ENCODE data around the gene PKDREJ. TPM values are rescaled to one million over a fixed set of nuclear protein-coding genes. Genes with fewer than 3 reads are reported as not detected.

PKDREJ gene
- total and polyA plus RNA-seq, 11 donors, result 0.03 to 0.16 (median 0.08) TPM; not detected in 2

DNA sequence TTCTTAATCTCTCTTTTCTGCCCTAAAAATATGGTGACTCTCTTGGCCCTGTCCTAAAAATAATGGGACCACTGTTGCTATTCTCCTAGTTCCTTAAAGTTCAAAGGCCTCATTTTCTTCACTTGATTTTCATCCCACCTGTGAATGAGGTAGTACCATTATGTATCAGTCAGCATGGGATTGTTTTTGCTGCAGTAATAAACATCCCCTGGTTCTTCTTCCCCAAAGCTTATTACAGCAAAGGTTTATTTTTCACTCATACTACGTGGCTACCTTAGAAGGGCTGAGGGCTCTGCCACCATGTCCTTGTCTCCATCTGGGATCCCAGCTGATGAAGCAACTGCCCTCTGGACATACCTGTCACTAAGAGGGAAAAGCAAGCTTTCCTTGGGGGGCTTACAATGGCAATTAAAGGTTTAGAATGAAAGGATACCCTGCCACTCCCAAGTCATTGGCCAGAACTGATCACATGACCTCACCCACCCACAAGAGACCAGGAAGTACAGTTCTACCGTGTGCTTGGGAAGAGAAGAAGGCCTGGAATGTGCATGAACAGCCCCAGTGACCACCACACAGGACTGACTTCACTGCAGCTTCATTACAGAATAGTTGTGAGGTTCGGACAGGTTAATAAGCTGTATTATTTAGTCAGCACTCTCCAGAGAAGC, 12.4 kb upstream of the PKDREJ start:
- Histone ChIP-seq H3K4me3 (no peak overlapping the region), H3K9me3 (no peaks in the 10 kb centered on the region), H3K4me1 (peaks cover 0 to 24% (median 8%) of the 10 kb centered on the region in 12 donors), H3K27ac (no peak overlapping the region), H3K27me3 (no peaks in the 10 kb centered on the region), H3K36me3 (peaks cover 0 to 98% (median 83%) of the 10 kb centered on the region in 9 donors)
- ATAC-seq (no peak), DNase-seq (no peak)
- TF ChIP-seq, protein P1, sequence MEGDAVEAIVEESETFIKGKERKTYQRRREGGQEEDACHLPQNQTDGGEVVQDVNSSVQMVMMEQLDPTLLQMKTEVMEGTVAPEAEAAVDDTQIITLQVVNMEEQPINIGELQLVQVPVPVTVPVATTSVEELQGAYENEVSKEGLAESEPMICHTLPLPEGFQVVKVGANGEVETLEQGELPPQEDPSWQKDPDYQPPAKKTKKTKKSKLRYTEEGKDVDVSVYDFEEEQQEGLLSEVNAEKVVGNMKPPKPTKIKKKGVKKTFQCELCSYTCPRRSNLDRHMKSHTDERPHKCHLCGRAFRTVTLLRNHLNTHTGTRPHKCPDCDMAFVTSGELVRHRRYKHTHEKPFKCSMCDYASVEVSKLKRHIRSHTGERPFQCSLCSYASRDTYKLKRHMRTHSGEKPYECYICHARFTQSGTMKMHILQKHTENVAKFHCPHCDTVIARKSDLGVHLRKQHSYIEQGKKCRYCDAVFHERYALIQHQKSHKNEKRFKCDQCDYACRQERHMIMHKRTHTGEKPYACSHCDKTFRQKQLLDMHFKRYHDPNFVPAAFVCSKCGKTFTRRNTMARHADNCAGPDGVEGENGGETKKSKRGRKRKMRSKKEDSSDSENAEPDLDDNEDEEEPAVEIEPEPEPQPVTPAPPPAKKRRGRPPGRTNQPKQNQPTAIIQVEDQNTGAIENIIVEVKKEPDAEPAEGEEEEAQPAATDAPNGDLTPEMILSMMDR (IDR thresholded peaks at IDR 0.05), result no peak
- no peak for TF ChIP-seq POLR2A (IDR thresholded peaks at IDR 0.05)
- WGBS, 4 donors, result 71 to 81% (median 72%) methylated on average over 3 of the region's 3 CpGs
- intact Hi-C loops (cut with DNase I), result no loop called here

DNA sequence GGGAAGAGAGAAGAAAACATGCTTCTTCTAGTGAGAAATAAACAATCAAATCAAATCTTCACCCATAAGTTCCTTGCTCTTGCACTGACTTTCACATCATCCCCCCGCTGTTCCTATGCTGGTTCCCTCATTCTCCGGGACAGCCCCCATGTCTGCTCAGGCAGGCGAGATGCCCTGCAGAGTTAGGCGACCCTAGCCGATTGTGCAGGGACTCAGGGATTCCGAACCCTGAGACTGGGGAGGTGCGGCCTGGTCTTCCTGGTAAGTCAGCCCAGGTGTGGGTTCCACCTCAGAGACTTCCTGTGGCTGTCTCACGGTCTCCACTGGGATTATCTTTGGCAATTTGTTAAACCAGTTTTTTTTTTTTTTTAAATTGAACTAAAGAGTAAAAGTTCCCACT, 11.2 kb upstream of the PKDREJ start:
- Histone ChIP-seq H3K4me1 (peaks cover 0 to 17% (median 5%) of the 10 kb centered on the region in 12 donors), H3K27ac (no peak overlapping the region), H3K9me3 (no peaks in the 10 kb centered on the region), H3K27me3 (no peaks in the 10 kb centered on the region), H3K4me3 (no peak overlapping the region), H3K36me3 (peaks cover 0 to 89% (median 80%) of the 10 kb centered on the region in 9 donors)
- intact Hi-C loops (cut with DNase I), result no loop called here
- no peak for ATAC-seq
- WGBS, 4 donors, result 93 to 97% (median 95%) methylated on average over 8 of the region's 8 CpGs
- no peak for TF ChIP-seq POLR2A (IDR thresholded peaks at IDR 0.05)
- TF ChIP-seq, protein P1 (IDR thresholded peaks at IDR 0.05), result no peak
- no peak for DNase-seq

DNA sequence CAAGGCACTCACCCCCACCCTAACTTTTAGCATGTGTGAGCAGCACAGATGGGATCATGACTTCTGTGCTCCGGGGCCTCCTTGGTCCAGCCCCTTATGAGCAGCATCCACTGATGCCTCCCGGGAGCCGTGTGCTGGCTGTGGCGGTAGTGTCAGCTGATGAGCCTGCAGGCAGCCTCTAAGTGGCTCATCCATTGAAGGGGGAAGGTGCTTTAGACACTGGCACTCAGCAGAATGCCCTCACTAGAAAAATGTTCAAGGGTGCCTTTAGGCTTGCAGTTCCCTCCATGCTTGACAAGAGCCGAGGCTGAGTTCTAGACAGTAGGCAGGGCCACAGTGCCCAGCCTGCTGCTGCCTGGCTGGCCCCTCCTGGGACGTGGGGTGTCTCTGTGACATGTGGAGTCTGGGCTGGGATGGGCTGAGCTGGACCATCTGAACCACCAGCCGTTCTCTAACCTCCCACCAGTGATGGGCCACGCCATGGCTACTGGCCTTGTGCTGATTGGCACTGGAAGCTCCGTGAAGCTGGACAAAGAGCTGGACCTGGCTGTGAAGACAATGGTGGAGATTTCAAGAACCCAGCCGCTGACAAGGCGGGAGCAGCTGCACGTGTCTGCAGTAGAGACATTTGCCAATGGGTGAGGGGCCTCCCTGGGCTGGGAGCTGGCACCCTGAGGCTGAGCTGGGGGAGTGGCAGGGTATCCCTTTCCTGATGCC, 10.4 kb upstream of the PKDREJ start:
- intact Hi-C loops (cut with DNase I), result no loop called here
- ATAC-seq, result peak in 1 of 4 donors; percentile 55
- Histone ChIP-seq H3K36me3 (peaks cover 0 to 81% (median 72%) of the 10 kb centered on the region in 9 donors), H3K4me1 (peaks cover 0 to 22% (median 10%) of the 10 kb centered on the region in 12 donors), H3K4me3 (no peak overlapping the region), H3K9me3 (no peaks in the 10 kb centered on the region), H3K27me3 (no peaks in the 10 kb centered on the region), H3K27ac (no peak overlapping the region)
- WGBS, 4 donors, result 62 to 79% (median 69%) methylated on average over 12 of the region's 12 CpGs
- no peak for TF ChIP-seq POLR2A (IDR thresholded peaks at IDR 0.05)
- TF ChIP-seq, protein P1 (IDR thresholded peaks at IDR 0.05), result no peak
- DNase-seq, result no peak

DNA sequence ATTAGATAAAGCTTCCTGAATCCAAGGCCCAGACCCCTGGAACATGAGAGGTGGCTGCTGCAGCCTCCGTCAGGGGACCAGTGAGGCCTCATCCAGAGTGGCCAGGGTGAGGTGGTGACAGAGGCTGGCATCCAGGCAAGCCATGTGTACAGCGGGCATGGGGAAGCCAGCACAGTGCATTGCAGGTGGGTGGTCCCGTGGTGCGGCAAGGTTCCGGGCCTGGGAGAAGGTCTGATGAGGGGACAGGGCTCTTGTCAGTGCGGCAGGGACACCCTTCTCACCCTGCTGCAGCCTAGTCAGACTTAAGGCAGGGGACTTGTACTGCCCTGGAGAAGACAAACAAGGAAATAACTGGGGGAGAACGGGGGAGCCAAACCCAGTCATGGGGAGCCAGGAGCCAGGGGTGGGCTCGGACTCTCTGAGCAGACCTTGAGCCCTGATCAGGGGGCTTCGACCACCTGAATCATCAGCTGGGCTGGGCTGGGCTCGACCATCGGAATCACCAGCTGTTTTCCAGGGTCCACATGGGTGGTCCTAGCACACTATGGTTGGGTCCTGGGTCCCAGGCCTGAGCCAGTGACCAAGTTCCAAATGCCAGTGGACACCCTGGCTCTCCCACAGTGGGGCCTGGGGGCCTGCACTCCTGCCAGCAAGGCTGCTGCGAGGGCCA, 9.8 kb upstream of the PKDREJ start:
- 85 to 95% (median 93%) methylated on average over 7 to 12 of the region's 12 CpGs for WGBS, 4 donors
- peaks cover 0 to 74% (median 66%) of the 10 kb centered on the region in 9 donors for H3K36me3 ChIP-seq
- no peak overlapping the region for H3K4me3 ChIP-seq

More for the DNA sequence above, 9.8 kb upstream of the PKDREJ start:
- H3K9me3 ChIP-seq, result no peaks in the 10 kb centered on the region
- intact Hi-C loops (cut with DNase I), result no loop called here
- no peak overlapping the region for H3K27ac ChIP-seq
- DNase-seq, result no peak
- TF ChIP-seq, protein P1 (IDR thresholded peaks at IDR 0.05), result no peak
- TF ChIP-seq POLR2A (IDR thresholded peaks at IDR 0.05), result no peak
- no peaks in the 10 kb centered on the region for H3K27me3 ChIP-seq
- H3K4me1 ChIP-seq, result peaks cover 0 to 28% (median 14%) of the 10 kb centered on the region in 12 donors
- no peak for ATAC-seq
